Measurements from ENCODE around the gene VSIR.

VSIR gene

GRCh38 chr10:71763352-71764127, 9.8 kb downstream of the VSIR start:
- DNase-seq (ENCODE audit: low spot score), result no peak

DNA sequence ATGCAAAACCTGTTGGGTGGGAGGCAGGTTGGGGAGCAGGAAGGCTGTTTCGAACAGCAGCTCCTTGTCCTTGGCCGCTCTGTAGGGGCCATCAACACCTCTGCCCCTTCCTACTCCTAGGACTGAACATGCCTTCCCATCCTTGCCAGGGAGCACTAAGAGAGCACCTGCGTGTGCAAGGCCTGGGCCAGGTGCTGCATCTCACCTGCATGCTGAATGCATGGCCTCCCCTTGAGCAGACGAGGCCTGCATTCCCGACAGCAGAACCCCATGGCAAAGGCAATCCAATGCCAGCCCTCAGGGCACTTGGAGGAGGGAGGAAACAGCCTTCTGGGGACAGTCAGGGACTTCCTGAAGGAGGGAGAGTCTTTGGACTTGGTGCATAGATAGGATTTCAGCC, 11.0 kb downstream of the VSIR start:
- DNase-seq (ENCODE audit: low spot score), result no peak

- no peak for DNase-seq (ENCODE audit: low spot score)
Measured at GRCh38 chr10:71761541-71762113, 11.7 kb downstream of the VSIR start.

DNA sequence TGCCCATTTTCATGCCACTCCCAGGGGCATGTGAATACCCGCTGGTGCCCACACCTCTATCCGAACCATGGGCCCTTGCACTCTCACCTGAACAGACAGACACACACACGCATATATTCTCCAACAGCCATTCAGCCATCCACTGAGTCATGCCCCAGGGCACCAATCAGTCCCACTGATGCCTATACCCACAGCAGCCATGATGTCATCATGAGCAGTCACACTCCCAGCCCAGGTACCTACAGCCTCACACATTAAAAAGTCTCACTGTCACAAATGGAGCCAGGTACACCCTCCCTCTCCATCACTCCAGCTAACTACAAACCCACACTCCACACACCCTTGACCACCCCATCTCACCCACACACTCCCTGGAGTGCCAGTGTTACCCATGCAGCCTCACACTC, 12.2 kb downstream of the VSIR start:
- DNase-seq (ENCODE audit: low spot score), result no peak

DNA sequence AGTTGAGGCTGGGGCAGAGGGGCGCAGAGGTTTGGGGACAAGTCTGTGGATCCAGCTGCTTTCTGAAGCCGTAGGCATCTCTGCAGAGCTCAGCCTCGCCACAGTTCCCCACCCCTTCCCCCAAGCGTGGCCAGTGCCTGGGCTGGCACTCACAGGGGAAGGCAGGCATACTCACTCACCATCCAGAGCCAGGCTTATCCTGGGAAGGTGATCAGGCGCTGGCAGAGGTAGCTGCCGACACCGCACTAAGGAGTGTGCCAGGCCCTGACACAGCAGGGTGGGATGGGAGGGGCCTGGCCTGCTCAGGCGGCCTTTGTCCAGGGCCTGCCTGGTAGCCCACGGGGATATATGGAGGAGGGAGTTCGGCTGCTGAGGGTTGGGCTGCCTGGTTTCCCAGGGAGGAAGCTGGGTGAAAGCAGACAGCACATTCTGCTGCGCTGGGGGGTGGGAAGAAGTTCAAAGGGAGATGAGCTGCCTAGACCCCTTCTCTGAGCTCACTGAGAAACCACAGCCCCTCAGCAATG, 15.9 kb downstream of the VSIR start:
- DNase-seq (ENCODE audit: low spot score), result no peak

DNA sequence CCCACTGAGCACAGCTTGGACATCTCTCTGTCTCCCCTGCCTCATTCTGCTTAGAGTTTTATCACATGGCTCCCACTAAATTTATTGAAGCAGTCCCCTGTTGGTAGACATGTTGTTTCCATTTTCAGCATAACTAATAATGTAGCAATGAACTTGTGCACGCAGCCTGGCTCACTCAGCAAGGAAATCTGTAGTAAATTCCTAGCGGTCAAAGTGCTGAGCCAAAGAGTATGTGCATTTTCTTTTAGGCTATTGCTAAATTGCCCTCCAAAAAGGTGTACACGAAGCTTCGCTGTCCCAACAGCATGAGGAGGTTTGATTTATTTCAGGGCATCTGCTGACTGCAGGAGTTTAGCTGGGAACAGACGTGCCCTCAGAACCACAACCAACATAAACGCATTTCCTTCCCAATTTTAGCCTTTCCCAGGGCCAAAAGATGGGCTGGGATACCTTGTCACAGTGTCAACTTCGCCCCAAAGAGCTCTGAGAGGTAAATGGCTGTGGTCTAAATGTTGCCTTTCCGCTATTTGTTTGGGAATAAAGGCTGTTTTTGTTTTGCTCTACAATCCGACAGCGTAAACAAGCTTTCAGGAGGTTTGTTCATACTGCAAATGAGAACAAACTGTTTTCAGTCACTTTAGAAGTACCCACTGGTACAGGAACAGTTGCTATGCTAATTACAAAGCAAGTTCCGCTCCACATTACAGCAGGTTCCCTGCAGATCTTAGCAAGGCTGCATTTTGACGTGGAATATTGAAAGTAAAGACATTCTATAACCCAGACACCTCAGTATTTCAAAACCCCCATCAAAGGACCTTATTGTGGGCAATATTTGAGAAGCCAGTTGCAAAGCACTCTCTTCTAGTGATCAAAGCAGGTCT, 16.8 kb downstream of the VSIR start:
- no peak for DNase-seq (ENCODE audit: low spot score)

- no peak for DNase-seq (ENCODE audit: low spot score)
Measured at GRCh38 chr10:71755179-71755879, 18.0 kb downstream of the VSIR start.

GRCh38 chr10:71754562-71754961, 18.8 kb downstream of the VSIR start:
- DNase-seq (ENCODE audit: low spot score), result no peak

DNA sequence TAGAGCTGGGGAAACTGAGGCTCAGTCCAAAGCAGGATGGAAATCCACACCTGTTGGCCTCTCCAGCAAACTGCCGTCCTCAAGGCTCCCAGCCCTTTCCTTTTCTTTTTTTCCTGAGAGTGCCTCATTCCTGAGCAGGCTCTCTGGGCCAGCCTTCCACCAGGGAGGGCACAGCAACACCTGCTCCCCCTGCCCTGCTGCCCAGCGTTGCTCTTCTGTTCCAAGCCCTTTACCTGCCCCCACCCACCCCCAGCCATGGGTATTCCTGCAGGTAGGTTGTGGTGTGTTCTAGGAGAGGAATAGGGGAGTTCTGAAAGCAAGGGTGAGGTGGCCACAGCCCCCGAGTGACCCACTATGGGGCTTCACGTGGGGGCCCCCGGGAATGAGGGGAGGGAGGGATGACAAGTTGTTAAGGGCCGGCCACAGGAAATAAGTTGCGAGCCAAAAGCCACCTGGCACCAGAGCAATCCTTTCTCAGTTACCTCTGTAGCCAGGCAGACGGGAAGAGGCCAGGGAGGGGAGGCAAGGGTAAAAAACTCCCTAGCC, 19.3 kb downstream of the VSIR start:
- no peak for DNase-seq (ENCODE audit: low spot score)

DNA sequence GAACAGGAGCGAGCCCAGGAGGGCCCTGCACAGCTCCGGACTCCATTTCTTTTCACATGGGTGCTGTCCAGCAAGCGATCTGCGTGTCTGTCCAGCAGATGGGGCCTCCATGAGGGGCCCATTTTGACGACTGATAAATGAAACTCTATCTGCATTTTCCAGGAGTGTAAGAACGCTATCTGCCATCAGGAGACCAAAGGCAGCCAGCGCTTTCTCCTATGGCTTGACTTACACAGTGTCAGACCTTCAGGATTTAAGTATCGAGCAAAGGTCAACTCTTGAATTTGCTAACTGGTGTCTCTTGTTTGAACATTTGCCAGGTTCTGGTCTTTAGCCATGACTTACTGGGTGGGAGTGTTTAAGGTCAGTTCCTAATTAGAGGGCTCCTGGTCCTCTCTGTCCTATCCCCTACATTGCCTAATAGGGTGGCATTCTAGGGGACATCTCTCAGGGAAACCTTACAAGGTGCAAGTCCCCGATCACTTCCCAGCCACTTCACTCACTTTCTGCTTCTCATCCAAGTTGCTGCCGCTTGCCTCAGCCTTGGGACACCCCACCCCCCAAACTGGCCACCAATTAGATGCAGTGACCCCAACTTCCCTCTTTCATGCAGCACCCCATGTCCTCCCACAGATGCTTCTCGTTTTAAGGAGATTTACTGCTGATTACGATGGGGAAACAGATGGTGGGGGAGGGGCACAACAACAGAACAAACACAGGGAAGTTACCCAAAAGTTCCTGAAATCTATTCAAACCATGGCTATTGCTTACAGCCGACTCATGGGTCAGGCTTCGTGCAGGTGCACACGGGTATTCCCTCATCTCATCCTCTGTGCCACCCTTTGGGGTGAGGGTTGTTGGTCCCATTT, 20.0 kb downstream of the VSIR start:
- peak; percentile 61 for DNase-seq (ENCODE audit: low spot score)

DNA sequence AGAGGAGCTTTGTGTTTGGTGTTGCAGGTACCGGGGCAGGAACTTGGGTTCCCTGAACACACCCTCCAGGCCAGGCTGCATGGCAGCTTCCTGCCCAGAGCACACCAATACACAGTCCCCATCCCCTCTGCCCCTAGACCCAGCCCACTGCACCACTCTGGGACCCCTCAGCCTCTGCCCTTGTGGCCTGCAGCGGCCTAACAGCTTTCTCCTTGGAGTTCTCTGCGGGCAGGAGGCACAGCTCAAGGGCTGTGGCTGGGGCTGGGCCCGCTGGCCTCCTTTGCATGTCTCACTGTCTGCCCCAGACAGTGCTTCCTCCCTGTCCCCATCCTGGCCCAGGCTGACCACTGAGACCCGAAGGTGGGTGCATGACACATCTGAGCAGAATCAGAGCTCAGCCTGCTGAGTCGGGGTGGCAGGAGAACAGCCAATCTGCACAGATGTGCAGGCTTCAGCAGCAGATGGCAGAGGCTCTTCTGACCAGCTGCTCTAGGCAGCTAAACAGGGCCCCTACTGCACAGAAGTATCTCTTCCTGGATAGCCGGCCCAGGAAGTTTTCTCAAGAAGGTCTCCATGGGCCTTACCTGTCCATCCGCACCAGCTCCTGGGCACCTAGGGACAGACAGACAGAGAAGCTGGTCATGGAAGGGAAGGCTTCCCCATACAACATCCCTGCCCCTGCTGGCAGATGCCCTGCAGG, 20.8 kb downstream of the VSIR start:
- no peak for DNase-seq (ENCODE audit: low spot score)

DNA sequence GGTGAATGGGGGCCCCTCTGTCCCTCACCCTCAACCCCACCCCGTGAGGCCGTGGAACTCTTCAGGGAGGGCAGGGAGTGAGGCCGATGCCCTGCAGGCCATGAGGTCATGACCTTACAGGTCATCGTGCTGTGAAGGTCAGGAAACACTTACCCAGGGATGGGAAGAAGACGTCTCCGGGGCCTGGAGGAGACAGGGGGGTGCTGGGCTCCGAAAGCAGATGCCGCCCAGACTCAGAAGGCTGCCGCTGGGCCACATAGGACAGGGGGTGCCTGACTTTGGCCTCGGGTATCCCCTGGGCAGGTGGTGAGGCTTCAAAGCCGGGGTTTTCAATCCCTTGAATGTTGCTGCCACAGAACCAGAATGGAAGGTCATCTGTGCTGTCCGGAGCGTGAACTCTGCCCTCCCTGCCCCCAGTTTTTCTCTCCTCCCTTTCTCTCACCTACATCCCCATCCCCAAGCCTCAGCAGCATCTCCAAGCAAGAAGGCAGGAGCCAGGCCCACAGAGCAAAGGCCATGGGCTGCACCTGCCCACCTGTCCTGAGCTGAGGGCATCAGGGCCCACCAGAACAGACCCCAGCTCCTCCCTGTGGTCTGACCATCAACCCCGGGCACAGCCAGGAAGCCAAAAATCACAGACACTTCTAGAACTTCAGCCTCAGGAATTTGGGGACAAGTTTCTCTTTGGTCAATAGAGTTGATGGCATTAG, 21.6 kb downstream of the VSIR start:
- no peak for DNase-seq (ENCODE audit: low spot score)

- no peak for DNase-seq (ENCODE audit: low spot score)
Measured at GRCh38 chr10:71750986-71751385, 22.3 kb downstream of the VSIR start.

DNA sequence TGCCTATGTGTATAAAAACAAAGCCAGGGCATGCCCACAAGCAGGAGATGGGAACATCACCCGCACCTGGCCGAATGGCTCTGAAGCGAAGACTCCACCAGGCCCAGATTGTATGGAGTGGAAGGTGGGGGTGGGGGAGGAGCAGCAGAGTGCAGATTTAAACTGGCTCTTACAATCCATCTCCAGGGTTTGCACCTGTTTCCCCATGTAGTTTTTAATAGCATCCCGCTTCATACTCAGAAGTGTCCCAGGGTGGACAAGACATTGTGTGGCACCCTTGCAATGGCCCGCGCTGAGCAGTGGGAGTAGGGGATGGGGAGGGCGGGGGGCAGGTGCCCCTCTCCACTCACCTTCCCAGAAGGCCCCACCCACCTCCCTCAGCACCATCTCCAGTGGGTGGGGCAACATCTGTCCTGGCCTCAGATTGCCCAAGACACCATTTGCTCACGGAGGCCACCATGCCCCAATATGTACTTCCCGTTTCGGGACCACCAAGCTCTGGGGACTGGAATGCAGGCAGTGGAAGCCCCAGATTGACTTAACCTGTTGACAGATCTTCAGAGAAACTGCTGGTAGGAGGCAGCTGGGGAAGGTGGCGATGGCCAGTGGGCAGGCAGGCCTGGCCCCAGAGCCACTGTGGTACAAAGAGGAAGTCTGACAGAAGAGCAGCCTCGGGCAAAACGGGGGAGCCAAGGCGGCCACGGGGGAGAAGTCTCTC, 23.0 kb downstream of the VSIR start:
- DNase-seq (ENCODE audit: low spot score), result no peak

- DNase-seq (ENCODE audit: low spot score), result no peak
Measured at GRCh38 chr10:71749396-71749795, 23.9 kb downstream of the VSIR start.

- DNase-seq (ENCODE audit: low spot score), result peak; percentile 44
Measured at GRCh38 chr10:71748671-71749191, 24.6 kb downstream of the VSIR start.

- no peak for DNase-seq (ENCODE audit: low spot score)
Measured at GRCh38 chr10:71747551-71748523, 25.5 kb downstream of the VSIR start.
